ENCODE data around the gene ZNF526.

DNA sequence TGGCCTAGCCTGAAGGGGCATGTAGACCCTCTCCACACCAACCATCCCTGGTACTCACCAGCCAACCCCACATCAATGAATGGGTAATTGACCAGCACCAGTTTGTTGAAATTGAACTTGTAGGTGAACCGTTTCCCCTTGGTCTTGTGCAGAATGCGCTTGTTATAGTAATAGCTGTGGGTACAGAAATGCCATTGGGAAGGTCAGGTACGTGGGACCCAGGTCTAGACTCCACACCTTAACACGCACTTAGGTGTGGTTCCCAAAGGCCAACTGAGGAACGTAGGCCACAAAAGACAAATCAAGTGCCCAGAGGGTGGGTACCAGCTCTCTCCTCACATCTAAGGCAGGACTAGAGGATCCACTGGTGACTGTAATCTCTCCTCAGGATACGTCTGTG lies 29.7 kb downstream of the ZNF526 start:
- TF ChIP-seq POLR2AphosphoS5 (IDR thresholded peaks at IDR 0.05) (no peak), POLR2A (IDR thresholded peaks at IDR 0.05) (no peak), EP300 (IDR thresholded peaks at IDR 0.05) (no peak)
- TF ChIP-seq, protein P1, sequence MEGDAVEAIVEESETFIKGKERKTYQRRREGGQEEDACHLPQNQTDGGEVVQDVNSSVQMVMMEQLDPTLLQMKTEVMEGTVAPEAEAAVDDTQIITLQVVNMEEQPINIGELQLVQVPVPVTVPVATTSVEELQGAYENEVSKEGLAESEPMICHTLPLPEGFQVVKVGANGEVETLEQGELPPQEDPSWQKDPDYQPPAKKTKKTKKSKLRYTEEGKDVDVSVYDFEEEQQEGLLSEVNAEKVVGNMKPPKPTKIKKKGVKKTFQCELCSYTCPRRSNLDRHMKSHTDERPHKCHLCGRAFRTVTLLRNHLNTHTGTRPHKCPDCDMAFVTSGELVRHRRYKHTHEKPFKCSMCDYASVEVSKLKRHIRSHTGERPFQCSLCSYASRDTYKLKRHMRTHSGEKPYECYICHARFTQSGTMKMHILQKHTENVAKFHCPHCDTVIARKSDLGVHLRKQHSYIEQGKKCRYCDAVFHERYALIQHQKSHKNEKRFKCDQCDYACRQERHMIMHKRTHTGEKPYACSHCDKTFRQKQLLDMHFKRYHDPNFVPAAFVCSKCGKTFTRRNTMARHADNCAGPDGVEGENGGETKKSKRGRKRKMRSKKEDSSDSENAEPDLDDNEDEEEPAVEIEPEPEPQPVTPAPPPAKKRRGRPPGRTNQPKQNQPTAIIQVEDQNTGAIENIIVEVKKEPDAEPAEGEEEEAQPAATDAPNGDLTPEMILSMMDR (IDR thresholded peaks at IDR 0.05): no peak
